ENCODE measurements around the gene PPP1R1C. TPM values are rescaled to one million over a fixed set of nuclear protein-coding genes. Genes with fewer than 3 reads are reported as not detected.

Gene PPP1R1C
- total RNA-seq, 1 donor: 0.36 TPM

GRCh38 chr2:181988154-181988924, 2.7 kb downstream of the PPP1R1C start:
- DNase-seq (ENCODE audit: insufficient read length, low spot score, missing footprints): no peak
- no peaks in the 10 kb centered on the region for H3K79me2 ChIP-seq (ENCODE audit: insufficient read depth, low read length)
- no peaks in the 10 kb centered on the region for H3K27me3 ChIP-seq (ENCODE audit: insufficient read depth, low read length)
- H3K27ac ChIP-seq (ENCODE audit: low read depth, low read length): no peak overlapping the region
- no peak overlapping the region for H3K4me3 ChIP-seq (ENCODE audit: insufficient read depth, low read length)
- H3K4me2 ChIP-seq (ENCODE audit: insufficient read depth, low read length): no peak overlapping the region
- no peak for TF ChIP-seq CTCF (IDR thresholded peaks at IDR 0.05; ENCODE audit: extremely low read depth, low read depth, low read length)
- H4K20me1 ChIP-seq (ENCODE audit: insufficient read depth, low read length): no peaks in the 10 kb centered on the region
- H3K4me1 ChIP-seq (ENCODE audit: insufficient read depth, low read length): no peaks in the 10 kb centered on the region
- no peaks in the 10 kb centered on the region for H3K9me3 ChIP-seq (ENCODE audit: low read depth, low read length)
- no peaks in the 10 kb centered on the region for H3K36me3 ChIP-seq (ENCODE audit: insufficient read depth, low read length)
- no peak overlapping the region for H2AFZ ChIP-seq (ENCODE audit: low read length)

- Histone ChIP-seq H3K27me3 (ENCODE audit: insufficient read depth, low read length) (no peaks in the 10 kb centered on the region), H3K4me2 (ENCODE audit: insufficient read depth, low read length) (no peak overlapping the region), H3K4me3 (ENCODE audit: insufficient read depth, low read length) (no peak overlapping the region), H3K27ac (ENCODE audit: low read depth, low read length) (no peak overlapping the region), H3K36me3 (ENCODE audit: insufficient read depth, low read length) (no peaks in the 10 kb centered on the region), H2AFZ (ENCODE audit: low read length) (no peak overlapping the region), H3K4me1 (ENCODE audit: insufficient read depth, low read length) (no peaks in the 10 kb centered on the region), H3K79me2 (ENCODE audit: insufficient read depth, low read length) (no peaks in the 10 kb centered on the region), H3K9me3 (ENCODE audit: low read depth, low read length) (no peaks in the 10 kb centered on the region), H4K20me1 (ENCODE audit: insufficient read depth, low read length) (no peaks in the 10 kb centered on the region)
- DNase-seq (ENCODE audit: insufficient read length, low spot score, missing footprints): no peak
- TF ChIP-seq CTCF (IDR thresholded peaks at IDR 0.05; ENCODE audit: extremely low read depth, low read depth, low read length): no peak
These were observed 3.4 kb downstream of the PPP1R1C start for GRCh38 chr2:181989099-181989498.

GRCh38 chr2:181991171-181991885, 5.7 kb downstream of the PPP1R1C start:
- Histone ChIP-seq H3K36me3 (ENCODE audit: insufficient read depth, low read length) (no peaks in the 10 kb centered on the region), H3K4me1 (ENCODE audit: insufficient read depth, low read length) (no peaks in the 10 kb centered on the region), H3K9me3 (ENCODE audit: low read depth, low read length) (no peaks in the 10 kb centered on the region), H4K20me1 (ENCODE audit: insufficient read depth, low read length) (no peaks in the 10 kb centered on the region), H3K27me3 (ENCODE audit: insufficient read depth, low read length) (no peaks in the 10 kb centered on the region), H2AFZ (ENCODE audit: low read length) (peak overlapping the region; percentile 21), H3K4me2 (ENCODE audit: insufficient read depth, low read length) (no peak overlapping the region), H3K79me2 (ENCODE audit: insufficient read depth, low read length) (no peaks in the 10 kb centered on the region), H3K4me3 (ENCODE audit: insufficient read depth, low read length) (no peak overlapping the region), H3K27ac (ENCODE audit: low read depth, low read length) (no peak overlapping the region)
- DNase-seq (ENCODE audit: insufficient read length, low spot score, missing footprints): no peak
- no peak for TF ChIP-seq CTCF (IDR thresholded peaks at IDR 0.05; ENCODE audit: extremely low read depth, low read depth, low read length)

GRCh38 chr2:181992776-181993175, 7.1 kb downstream of the PPP1R1C start:
- no peak for DNase-seq (ENCODE audit: insufficient read length, low spot score, missing footprints)
- H3K27ac ChIP-seq (ENCODE audit: low read depth, low read length): no peak overlapping the region
- H2AFZ ChIP-seq (ENCODE audit: low read length): peak overlapping the region; percentile 41
- no peak for TF ChIP-seq CTCF (IDR thresholded peaks at IDR 0.05; ENCODE audit: extremely low read depth, low read depth, low read length)
- no peaks in the 10 kb centered on the region for H3K4me1 ChIP-seq (ENCODE audit: insufficient read depth, low read length)
- H3K4me3 ChIP-seq (ENCODE audit: insufficient read depth, low read length): no peak overlapping the region
- peak overlapping the region; percentile 17 for H3K4me2 ChIP-seq (ENCODE audit: insufficient read depth, low read length)
- H4K20me1 ChIP-seq (ENCODE audit: insufficient read depth, low read length): no peaks in the 10 kb centered on the region
- H3K9me3 ChIP-seq (ENCODE audit: low read depth, low read length): no peaks in the 10 kb centered on the region
- no peaks in the 10 kb centered on the region for H3K27me3 ChIP-seq (ENCODE audit: insufficient read depth, low read length)
- no peaks in the 10 kb centered on the region for H3K36me3 ChIP-seq (ENCODE audit: insufficient read depth, low read length)
- no peaks in the 10 kb centered on the region for H3K79me2 ChIP-seq (ENCODE audit: insufficient read depth, low read length)
